K562 (cell line): Measurements from ENCODE around the gene C10orf71. TPM values are rescaled to one million over a fixed set of nuclear protein-coding genes. Genes with fewer than 3 reads are reported as not detected.

Experiments
- ARID4B ChIP-seq: sonication (generic); formaldehyde crosslinking; IDR thresholded peaks from 2 replicates; pipeline ENCODE4 v1.8.0; 2022; ENCODE audit warnings: mild to moderate bottlenecking, missing genetic modification reagents
- CBX2 ChIP-seq: fragments of 200-600 bp; sonication (generic); IDR thresholded peaks from one replicate; pipeline ENCODE4 v1.6.1; 2012; ENCODE audit warnings: mild to moderate bottlenecking, low read length, inconsistent platforms; ENCODE audit not compliant: insufficient read depth, poor library complexity, severe bottlenecking
- DLX4 ChIP-seq: fragments of 250-450 bp; sonication (Bioruptor Pico); IDR thresholded peaks from 2 replicates; pipeline ENCODE4 v1.6.1; 2021; ENCODE audit warnings: mild to moderate bottlenecking
- ZBTB11 ChIP-seq, 3 experiments: fragments of 200-800 bp in 1 of 3; fragments of 250-450 bp in 1 of 3; fragments of 450-650 bp in 1 of 3; sonication (Bioruptor Pico) in 1 of 3; sonication (Bioruptor generic) in 1 of 3; formaldehyde crosslinking in 1 of 3; IDR thresholded peaks; 2 replicates each; pipeline versions ENCODE4 v1.6.1 to v1.8.0; 2016 to 2022; ENCODE audit warnings: mild to moderate bottlenecking in 2 of 3, missing genetic modification characterization in 2 of 3, missing compliant biosample characterization in 1 of 3, moderate library complexity in 1 of 3
- ZBTB17 ChIP-seq: fragments of 450-650 bp; formaldehyde crosslinking; IDR thresholded peaks from 2 replicates; pipeline ENCODE4 v1.4.0; 2020; ENCODE audit warnings: mild to moderate bottlenecking
- ZBTB40 ChIP-seq, 2 experiments: fragments of 450-650 bp in 1 of 2; sonication (generic) in 1 of 2; formaldehyde crosslinking in 1 of 2; IDR thresholded peaks; 2 replicates each; pipeline versions ENCODE4 v1.7.1 to v1.9.0; 2016 to 2022; ENCODE audit warnings: inconsistent platforms in 1 of 2, mild to moderate bottlenecking in 1 of 2, missing genetic modification reagents in 1 of 2
- ZNF354B ChIP-seq: fragments of 250-450 bp; sonication (Bioruptor Pico); IDR thresholded peaks from 2 replicates; pipeline ENCODE4 v1.4.0; 2020
- polyA plus RNA-seq, 8 experiments: library from polyadenylated mRNA; depleted of rRNA in 4 of 8; stranded (reverse) in 5 of 8; unstranded in 3 of 8; fragments of >200 nt; fragmentation: Nextera tagmentation in 2 of 8; fragmentation: Illumina TruSeq in 1 of 8; extraction: Ambion mirVana in 2 of 8; extraction: Trizol in 1 of 8; gene quantifications; 2 replicates each; pipeline versions ENCODE4 v1.2.1 to v1.2.3, GENCODE V29; 2011 to 2014; ENCODE audit warnings: inconsistent platforms in 1 of 8, missing spikeins in 1 of 8
- total RNA-seq, 7 experiments: library from RNA; depleted of rRNA in 6 of 7; stranded (reverse); fragments of >200 nt in 6 of 7; fragmentation: Illumina TruSeq in 2 of 7; extraction: Trizol in 2 of 7; gene quantifications; 2 replicates each; pipeline versions ENCODE4 v1.2.1 to v1.2.3, GENCODE V29; 2011 to 2021; ENCODE audit warnings: low replicate concordance in 1 of 7

The C10orf71 gene
- total and polyA plus RNA-seq, 9 of the 15 experiments (the other 6 are each of a cell fraction or from before 2014, with no cell fraction given) = 0.06 to 4.5 (median 1.3) TPM

- no peak for TF ChIP-seq ZBTB40 (IDR thresholded peaks at IDR 0.05)
- no peak for TF ChIP-seq ZBTB40 (CRISPR knock-in tag; IDR thresholded peaks at IDR 0.05)
- no peak for TF ChIP-seq CBX2
- TF ChIP-seq DLX4 (CRISPR knock-in tag) = no peak
- 0 out of 6 replicates have a peak, but pooled peaks of 1 of the 3 experiments have one; percentile 32 for TF ChIP-seq ZBTB11 (CRISPR knock-in tag; IDR thresholded peaks at IDR 0.05)
- TF ChIP-seq ZNF354B = no peak
- peak; percentile 82 for TF ChIP-seq ZBTB17 (CRISPR knock-in tag)
- no peak for TF ChIP-seq ARID4B (CRISPR knock-in tag)
Observed at GRCh38 chr10:49257154-49257553, 41.8 kb upstream of the C10orf71 start (continued).
